Effector memory CD4-positive, alpha-beta T cell (primary cell): ENCODE data around the gene ESPNL.
A peak's percentile ranks its signal among the peaks of the same experiment; 100 is the strongest.

Experiments used
- DNase-seq, 3 donors: peaks; one replicate each; pipeline ENCODE4 v3.0.0-alpha.2; 2020
- H3K27ac ChIP-seq: 2 replicates; pipeline ENCODE4 v1.7.0; 2013; ENCODE audit warnings: mild to moderate bottlenecking, low read length, moderate library complexity; ENCODE audit not compliant: insufficient read depth, poor library complexity, severe bottlenecking
- H3K27me3 ChIP-seq: replicated peaks from 2 replicates; pipeline ENCODE4 v1.7.0; 2013; ENCODE audit warnings: mild to moderate bottlenecking, low read length; ENCODE audit not compliant: insufficient read depth, control insufficient read depth, poor library complexity, severe bottlenecking
- H3K36me3 ChIP-seq: 2 replicates; pipeline ENCODE4 v1.7.0; 2013; ENCODE audit warnings: mild to moderate bottlenecking, low read length, moderate library complexity; ENCODE audit not compliant: control insufficient read depth, insufficient read depth
- H3K4me1 ChIP-seq: 2 replicates; pipeline ENCODE4 v1.7.0; 2013; ENCODE audit warnings: low read length, mild to moderate bottlenecking; ENCODE audit not compliant: control insufficient read depth, insufficient read depth, poor library complexity, severe bottlenecking
- H3K4me3 ChIP-seq: 2 replicates; pipeline ENCODE4 v1.7.0; 2013; ENCODE audit warnings: low read length, low read depth, mild to moderate bottlenecking; ENCODE audit not compliant: insufficient read depth, poor library complexity, severe bottlenecking
- H3K9me3 ChIP-seq: 2 replicates; pipeline ENCODE4 v1.7.0; 2013; ENCODE audit warnings: mild to moderate bottlenecking, low read length, moderate library complexity; ENCODE audit not compliant: control insufficient read depth

ESPNL gene

GRCh38 chr2:238159071-238159539 is 59.0 kb downstream of the ESPNL start:
- Histone ChIP-seq H3K27ac (no peak overlapping the region), H3K36me3 (no peaks in the 10 kb centered on the region), H3K4me3 (peak overlapping the region; percentile 29), H3K9me3 (no peaks in the 10 kb centered on the region), H3K4me1 (peaks cover 5% of the 10 kb centered on the region), H3K27me3 (peaks cover 17% of the 10 kb centered on the region)
- DNase-seq: no peak

DNA sequence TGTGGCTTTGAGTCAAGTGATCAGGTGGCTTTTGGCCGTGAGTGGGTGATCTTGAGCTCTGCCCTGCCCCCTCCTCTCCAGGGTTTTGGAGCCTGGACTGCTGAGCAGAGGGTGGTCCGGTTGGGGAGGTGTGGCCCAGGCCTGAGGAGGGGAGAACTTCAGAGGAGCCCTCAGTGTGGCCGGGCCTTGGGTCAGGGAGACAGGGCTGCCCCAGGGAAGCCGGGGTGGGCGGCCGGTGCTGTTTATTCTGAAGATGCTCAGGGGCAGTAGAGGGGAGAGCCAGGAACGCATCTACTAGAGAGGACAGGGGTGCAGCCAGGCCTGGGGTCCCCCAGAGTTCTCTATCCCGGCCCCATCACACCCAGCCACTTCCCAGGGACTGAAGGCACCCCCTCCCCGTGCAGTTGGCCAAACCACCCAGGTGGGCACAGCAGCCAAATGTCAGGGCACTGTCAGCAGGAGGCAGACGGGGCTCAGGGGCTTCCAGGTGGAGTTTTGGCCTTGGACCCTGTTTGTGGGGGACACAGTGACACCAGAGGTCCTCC is 59.6 kb downstream of the ESPNL start:
- no peaks in the 10 kb centered on the region for H3K36me3 ChIP-seq
- peaks cover 17% of the 10 kb centered on the region for H3K27me3 ChIP-seq
- no peaks in the 10 kb centered on the region for H3K9me3 ChIP-seq
- peaks cover 5% of the 10 kb centered on the region for H3K4me1 ChIP-seq
- no peak overlapping the region for H3K27ac ChIP-seq
- no peak overlapping the region for H3K4me3 ChIP-seq
- DNase-seq: no peak

GRCh38 chr2:238160206-238161129 is 60.3 kb downstream of the ESPNL start:
- H3K27me3 ChIP-seq: peaks cover 17% of the 10 kb centered on the region
- H3K27ac ChIP-seq: no peak overlapping the region
- peaks cover 5% of the 10 kb centered on the region for H3K4me1 ChIP-seq
- H3K4me3 ChIP-seq: no peak overlapping the region
- no peaks in the 10 kb centered on the region for H3K9me3 ChIP-seq
- DNase-seq: no peak
- H3K36me3 ChIP-seq: no peaks in the 10 kb centered on the region

- no peaks in the 10 kb centered on the region for H3K9me3 ChIP-seq
These were observed 61.3 kb downstream of the ESPNL start for GRCh38 chr2:238161291-238162051.

GRCh38 chr2:238162251-238162845 is 62.2 kb downstream of the ESPNL start:
- Histone ChIP-seq H3K4me3 (no peak overlapping the region), H3K4me1 (peaks cover 5% of the 10 kb centered on the region), H3K27ac (no peak overlapping the region), H3K36me3 (no peaks in the 10 kb centered on the region), H3K27me3 (peaks cover 17% of the 10 kb centered on the region), H3K9me3 (no peaks in the 10 kb centered on the region)
- no peak for DNase-seq

More at GRCh38 chr2:238161291-238162051, 61.3 kb downstream of the ESPNL start:
- no peak for DNase-seq
- peaks cover 5% of the 10 kb centered on the region for H3K4me1 ChIP-seq
- H3K36me3 ChIP-seq: no peaks in the 10 kb centered on the region
- no peak overlapping the region for H3K27ac ChIP-seq
- no peak overlapping the region for H3K4me3 ChIP-seq
- peaks cover 17% of the 10 kb centered on the region for H3K27me3 ChIP-seq

GRCh38 chr2:238162846-238163441 is 62.8 kb downstream of the ESPNL start:
- Histone ChIP-seq H3K27me3 (peaks cover 17% of the 10 kb centered on the region), H3K4me1 (peaks cover 5% of the 10 kb centered on the region), H3K9me3 (no peaks in the 10 kb centered on the region), H3K36me3 (no peaks in the 10 kb centered on the region), H3K4me3 (no peak overlapping the region), H3K27ac (no peak overlapping the region)
- DNase-seq: no peak

DNA sequence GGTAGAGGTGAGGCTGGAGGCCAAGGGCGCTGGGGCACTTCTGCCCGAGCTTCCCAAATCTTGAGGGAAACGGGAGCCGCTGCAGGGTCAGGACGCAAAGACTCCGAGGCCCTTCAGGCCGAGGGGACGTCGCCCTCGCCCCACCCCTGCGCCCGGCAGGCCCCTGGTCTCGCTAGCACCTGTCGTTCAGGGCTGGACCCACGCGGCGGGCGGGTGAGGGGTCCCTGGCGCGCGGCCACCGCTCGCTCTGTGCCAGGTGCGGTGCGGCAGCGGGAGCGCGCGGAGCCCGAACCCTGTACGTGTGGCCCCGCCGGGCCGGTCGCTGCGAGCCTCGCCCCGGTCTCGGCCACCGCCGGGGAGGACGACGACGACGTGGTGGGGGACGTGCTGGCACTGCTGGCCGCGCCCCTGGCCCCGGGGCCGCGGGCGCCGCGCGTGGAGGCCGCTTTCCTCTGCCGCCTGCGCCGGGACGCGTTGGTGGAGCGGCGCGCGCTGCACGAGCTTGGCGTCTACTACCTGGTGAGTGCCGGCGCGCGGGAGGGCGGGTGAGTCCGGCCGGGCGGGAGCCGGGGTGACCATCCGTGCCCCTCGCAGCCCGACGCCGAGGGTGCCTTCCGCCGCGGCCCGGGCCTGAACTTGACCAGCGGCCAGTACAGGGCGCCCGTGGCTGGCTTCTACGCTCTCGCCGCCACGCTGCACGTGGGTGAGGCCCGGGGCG is 63.5 kb downstream of the ESPNL start:
- H3K36me3 ChIP-seq: no peaks in the 10 kb centered on the region
- H3K4me1 ChIP-seq: peaks cover 5% of the 10 kb centered on the region
- no peak for DNase-seq
- peaks cover 17% of the 10 kb centered on the region for H3K27me3 ChIP-seq
- H3K9me3 ChIP-seq: no peaks in the 10 kb centered on the region
- no peak overlapping the region for H3K27ac ChIP-seq
- no peak overlapping the region for H3K4me3 ChIP-seq

DNA sequence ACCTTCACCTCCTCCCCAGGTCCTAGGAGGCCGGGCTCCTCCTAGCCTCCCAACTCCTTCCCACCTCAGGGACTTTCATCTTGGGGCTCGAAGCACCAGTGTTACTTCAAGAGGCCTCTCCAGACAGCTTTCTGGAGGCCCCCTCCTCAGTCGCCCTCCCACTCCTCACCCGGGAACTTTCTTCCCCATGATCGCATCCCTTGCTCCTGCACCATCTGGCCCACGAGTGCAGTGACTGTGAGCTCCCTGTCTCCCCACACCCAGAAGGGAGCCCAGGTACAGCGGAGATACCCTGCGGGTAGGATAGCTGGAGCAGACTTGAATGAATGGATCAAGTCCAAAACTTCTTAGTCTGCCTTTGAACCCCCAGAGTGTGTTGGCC is 64.8 kb downstream of the ESPNL start:
- Histone ChIP-seq H3K4me3 (no peak overlapping the region), H3K27ac (no peak overlapping the region), H3K9me3 (no peaks in the 10 kb centered on the region), H3K27me3 (peaks cover 9% of the 10 kb centered on the region), H3K36me3 (peaks cover 9% of the 10 kb centered on the region), H3K4me1 (peaks cover 4% of the 10 kb centered on the region)
- DNase-seq: no peak

GRCh38 chr2:238165288-238165921 is 65.3 kb downstream of the ESPNL start:
- no peak for DNase-seq
- H3K27ac ChIP-seq: no peak overlapping the region
- no peak overlapping the region for H3K4me3 ChIP-seq
- no peaks in the 10 kb centered on the region for H3K9me3 ChIP-seq
- no peaks in the 10 kb centered on the region for H3K4me1 ChIP-seq
- H3K27me3 ChIP-seq: peaks cover 5% of the 10 kb centered on the region
- peaks cover 13% of the 10 kb centered on the region for H3K36me3 ChIP-seq
